GM19438 (cell line): ENCODE results near the gene SMAD3.

ENCODE experiments used
- ATAC-seq: cut with Tn5 transposase; IDR thresholded peaks from one replicate; pipeline ENCODE4 v1.9.1; 2021; ENCODE audit warnings: low read depth; ENCODE audit not compliant: unreplicated experiment

Gene SMAD3

GRCh38 chr15:67094001-67094826 is 28.8 kb downstream of the SMAD3 start:
- ATAC-seq: no peak

DNA sequence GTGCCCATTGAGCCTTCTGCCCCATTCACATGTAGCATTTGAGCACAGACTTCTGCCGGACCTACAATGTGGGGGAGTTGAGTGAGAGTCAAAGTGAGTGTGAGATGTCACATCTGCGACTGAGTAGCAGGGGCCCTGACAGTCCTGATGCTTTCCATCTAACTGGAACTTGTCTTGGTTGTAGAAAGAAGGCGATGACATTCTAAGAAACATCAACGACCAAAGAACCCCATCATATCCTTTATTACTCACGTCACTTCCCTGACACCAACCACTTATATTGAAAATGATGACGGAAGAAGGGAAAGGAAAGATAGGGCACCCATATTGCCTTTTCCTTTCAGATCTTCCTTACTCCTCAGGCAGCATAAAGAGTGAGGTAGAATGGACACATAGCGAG is 30.5 kb downstream of the SMAD3 start:
- ATAC-seq: no peak

- no peak for ATAC-seq
Observed at GRCh38 chr15:67096546-67097294, 31.3 kb downstream of the SMAD3 start.

DNA sequence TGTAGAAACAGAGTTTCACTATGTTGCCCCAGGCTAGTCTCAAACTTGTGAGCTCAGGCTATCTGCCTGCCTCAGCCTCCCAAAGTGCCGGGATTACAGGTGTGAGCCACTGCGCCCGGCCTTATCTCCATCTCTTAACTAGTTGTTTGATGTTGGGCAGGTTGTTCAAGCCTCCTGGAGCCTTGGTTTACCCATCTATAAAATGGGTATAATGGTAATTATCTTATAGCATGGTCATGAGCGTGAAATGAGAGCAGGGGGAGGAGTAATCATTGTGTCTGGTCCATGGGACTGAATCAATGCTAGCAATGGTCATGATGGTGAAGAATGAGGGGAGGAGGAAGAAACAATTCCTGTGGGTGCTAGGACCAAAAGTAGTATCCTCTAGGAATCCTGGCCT is 32.0 kb downstream of the SMAD3 start:
- ATAC-seq: no peak

- no peak for ATAC-seq
Observed at GRCh38 chr15:67097930-67098740, 32.7 kb downstream of the SMAD3 start.

GRCh38 chr15:67098768-67099282 is 33.4 kb downstream of the SMAD3 start:
- ATAC-seq: no peak

- ATAC-seq: no peak
Observed at GRCh38 chr15:67100124-67100791, 34.9 kb downstream of the SMAD3 start.

DNA sequence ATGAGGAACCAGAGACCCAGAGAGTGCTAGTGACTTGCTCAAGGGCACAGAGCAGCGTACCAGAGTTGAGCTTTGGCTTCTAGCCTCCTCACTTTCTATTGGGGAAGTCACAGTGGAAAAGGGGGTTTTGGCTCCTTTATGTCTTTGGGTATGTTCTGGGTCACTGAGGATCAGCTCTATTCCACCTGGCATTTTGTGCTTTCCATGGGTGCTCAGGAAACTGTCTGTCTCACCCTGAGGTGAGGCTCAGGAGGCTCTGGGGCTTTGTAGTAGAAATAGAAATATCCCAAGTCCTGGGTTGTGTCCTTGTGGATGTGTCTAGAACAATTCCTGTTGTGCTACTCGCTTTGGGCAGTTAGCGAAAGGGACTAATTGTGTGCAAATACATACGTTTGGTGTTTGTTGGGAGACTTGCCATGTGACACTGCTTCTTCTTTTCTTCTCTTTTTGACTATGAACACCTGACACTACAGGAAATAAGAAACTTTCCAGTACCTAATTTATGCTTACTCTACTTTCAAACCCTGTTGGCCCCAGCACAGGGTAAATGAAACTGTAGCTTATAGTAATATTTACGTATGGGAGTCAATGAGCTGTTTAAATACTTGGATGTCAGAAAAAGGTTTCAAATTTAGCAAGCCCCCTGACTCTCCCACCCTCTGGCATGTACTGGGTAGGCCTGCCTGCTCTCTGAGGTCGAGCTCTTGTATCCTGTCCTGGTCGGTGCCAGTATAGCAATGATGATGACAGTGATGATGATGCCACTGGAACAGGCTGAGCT is 35.6 kb downstream of the SMAD3 start:
- peak; percentile 62 for ATAC-seq

DNA sequence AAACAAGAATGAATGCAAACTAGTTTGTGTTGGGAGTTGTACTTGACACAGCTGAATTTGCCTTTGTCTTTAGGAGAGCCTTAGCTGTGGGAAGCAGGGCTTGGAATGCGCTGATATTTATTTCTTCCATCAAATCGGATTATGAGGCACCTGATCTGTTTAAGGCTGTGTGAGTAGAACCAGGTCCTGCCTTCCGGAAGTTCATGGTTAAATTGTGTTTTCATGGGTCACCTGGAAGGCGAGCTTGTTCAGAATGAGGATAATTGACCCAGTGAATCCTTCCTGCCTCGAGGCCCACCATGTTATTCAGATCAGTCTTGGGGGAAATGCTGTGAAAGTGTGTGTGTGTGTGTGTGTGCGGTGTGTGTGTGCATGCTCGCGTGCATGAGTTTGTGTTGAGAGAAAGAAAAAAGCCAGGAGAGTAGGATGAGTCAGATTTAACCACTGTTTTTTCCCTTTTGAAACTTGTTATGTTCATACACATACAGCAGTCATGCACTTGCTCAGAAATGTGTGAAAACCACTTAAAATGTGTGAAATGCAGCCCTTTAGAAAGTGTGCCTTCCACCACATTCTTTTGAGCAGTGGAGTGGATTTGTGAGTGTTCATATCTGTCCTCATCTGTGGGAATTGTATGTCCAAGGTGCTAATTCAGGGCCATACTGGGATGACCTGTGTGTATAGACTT is 36.7 kb downstream of the SMAD3 start:
- no peak for ATAC-seq

GRCh38 chr15:67102599-67102929 is 37.2 kb downstream of the SMAD3 start:
- ATAC-seq: no peak

- no peak for ATAC-seq
Observed at GRCh38 chr15:67103021-67103420, 37.6 kb downstream of the SMAD3 start.

DNA sequence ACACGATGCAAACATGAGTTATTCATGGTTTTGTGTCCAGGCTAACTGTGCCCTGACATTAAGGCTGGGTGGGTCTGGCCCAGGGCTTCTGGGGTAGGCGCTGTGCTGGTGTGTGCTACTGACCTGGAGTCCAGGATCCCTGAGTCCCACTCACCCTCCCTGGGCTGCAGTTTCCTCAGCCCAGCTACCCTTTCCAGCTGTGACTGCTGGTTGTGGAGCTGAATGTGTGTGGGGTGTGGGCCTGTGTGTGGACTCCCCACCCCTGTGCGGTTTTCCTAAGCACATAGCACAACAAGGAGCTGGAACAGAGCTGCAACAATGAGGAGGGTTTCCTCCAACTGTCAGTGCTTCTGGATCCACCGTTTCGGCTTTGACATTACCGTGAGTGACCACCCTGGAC is 38.0 kb downstream of the SMAD3 start:
- no peak for ATAC-seq

- no peak for ATAC-seq
Observed at GRCh38 chr15:67103869-67104268, 38.5 kb downstream of the SMAD3 start.

- no peak for ATAC-seq
Observed at GRCh38 chr15:67104510-67104909, 39.1 kb downstream of the SMAD3 start.

GRCh38 chr15:67105065-67105951 is 39.9 kb downstream of the SMAD3 start:
- no peak for ATAC-seq

GRCh38 chr15:67105991-67106763 is 40.8 kb downstream of the SMAD3 start:
- ATAC-seq: no peak

- no peak for ATAC-seq
Observed at GRCh38 chr15:67106764-67107013, 41.3 kb downstream of the SMAD3 start.
